HG03354 (cell line): Measurements from ENCODE around the gene NAP1L4.

Experiments used
- ATAC-seq: cut with Tn5 transposase; IDR thresholded peaks from one replicate; pipeline ENCODE4 v1.9.1; 2021; ENCODE audit warnings: mild to moderate bottlenecking; ENCODE audit not compliant: unreplicated experiment, poor library complexity, severe bottlenecking

NAP1L4 gene

DNA sequence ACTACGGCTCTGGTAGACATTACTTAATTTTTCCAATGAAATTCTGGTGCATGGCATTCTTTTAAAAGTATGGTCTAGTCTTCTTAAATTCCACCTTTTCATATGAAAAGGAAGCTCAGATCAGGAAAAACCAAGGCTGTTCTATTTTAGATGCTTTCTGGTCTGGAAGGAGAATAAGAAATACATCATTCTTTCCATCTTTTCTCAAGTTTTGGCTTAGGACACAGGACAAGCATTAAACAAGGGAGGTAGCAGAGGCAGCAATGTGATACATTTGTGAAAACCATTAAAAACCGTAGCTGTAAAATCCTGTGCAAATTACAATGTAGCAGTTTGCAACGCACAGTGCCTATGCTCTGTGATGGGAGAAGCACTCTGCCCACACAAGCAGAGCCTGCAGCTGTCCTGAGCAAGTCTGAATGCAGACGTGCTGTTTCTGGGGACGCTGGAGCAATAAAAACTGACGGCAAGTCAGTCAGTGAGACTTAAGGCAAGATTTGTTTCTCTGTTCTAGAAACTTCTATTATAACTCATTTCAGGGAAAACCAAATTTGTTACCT is 23.7 kb downstream of the NAP1L4 start:
- no peak for ATAC-seq

DNA sequence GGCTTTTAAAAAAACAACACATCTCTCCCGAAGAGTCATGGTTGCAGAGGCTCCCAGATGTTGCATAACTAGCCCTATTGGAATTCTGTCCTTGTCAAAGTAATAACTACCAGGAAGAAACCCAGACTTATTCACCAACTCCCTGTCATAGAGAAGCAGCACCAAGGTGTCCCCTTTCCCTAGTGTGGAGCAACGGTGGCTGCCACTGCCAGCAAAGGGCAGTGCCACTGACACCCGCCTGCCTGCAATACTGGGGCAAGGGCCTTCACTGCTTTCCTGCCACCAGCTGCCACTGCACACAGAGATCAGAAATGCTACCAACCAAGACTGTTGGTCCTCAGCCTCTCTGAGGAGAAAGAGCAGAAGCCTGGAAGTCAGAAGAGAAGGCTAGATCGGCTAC is 27.3 kb downstream of the NAP1L4 start:
- ATAC-seq, result no peak

DNA sequence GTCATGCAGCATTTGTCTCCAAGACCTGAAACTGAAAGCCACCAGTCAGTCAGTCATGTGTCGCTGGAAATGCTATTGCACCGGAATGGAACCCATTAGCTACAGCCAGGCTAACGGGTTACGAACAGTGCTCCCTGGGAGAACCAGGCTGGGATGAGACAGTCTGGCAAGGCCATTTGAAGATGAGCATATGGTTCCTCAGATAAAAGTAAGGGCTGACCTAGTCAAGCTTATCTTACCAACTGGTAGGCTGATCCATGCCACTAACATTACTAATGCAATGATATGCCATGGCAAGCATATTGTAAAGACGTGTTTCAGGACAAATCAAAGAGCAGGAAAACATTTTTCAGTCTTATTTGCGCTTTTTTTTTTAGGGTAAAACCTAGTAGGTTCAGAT is 28.4 kb downstream of the NAP1L4 start:
- ATAC-seq, result no peak

DNA sequence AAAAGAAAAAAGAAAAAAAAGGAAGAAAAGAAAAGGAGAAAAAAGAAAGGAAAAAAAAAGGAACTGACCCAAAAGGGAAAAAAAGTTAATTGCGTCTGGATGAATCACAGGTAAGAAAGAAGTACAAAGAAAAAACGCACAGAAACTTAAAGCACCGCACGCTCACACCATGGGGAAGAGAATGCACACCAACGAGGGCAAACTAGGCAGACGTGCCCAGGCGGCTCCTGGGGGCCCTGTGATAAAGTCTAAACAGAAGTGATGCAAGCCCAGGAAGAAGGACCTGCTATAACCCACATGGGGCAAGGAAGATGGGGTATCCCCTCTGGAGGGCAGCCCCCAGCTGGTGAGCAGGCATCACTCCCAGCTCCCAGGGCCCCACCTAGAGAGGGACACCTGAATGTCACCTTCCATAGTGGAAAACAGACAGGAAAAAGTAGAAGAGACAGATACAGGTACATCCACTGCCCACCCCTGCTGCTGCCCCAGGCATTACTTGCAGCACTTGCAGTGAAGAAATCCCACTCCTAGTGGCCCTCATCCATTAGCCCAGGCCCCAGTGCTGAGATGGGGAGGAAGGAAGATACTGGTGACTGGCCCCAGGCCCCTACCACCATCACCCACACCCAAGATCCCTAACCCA is 28.9 kb downstream of the NAP1L4 start:
- no peak for ATAC-seq

DNA sequence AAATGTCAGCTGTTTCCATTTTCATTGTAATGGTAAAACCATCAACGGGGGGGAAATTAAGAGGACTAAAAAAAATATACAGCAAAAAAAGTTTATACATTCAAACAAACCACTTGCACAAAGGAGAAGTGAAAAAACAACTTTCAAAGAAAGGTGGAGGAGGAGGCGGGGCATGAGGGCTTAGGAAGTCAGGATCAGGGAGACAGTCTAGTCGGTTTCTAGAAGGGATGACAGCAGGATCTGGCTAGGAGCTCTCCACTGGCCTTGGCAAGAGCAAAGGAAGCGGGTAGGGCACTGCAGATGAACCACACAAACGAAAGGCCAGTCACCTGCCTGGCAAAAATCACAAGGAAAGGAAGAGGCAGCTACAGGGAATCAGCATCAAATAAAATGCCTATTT is 31.0 kb downstream of the NAP1L4 start:
- no peak for ATAC-seq

DNA sequence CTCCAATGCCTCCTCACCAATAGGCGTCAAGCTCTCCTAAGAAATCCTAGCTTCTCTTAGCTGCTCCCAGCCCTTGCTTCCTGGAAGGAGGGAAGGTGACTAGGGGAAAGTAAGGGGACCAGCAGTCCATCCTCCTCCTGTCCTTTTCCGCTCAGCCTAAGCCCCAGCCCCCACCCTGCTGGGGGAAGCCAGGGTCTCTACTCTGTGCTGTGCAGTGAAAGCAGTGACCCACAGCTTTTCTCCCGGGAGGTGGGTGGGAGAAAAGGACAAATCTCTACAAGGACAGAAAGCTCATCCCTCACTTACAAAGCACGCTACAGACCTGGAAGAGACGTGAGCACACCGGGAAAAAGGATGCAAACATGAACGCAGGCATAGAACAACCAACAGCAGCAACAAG is 32.0 kb downstream of the NAP1L4 start:
- no peak for ATAC-seq

DNA sequence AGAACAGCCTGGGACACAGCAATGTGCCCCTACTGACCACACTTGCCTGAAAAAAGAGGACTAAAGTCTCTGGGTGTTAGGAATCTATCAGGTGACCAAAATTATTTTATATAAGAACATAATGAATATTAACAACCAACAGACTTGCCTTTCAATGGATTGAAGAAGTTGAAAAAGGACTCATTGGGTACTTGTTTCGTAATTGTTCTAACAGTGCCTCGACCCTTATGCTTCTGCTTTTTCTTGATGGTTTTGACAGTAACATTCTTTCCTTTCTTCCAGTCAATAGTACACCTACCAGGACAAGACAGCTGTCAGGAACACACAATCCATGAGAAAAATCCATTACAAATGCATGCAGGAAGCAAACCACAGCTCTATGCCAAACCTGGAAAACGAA is 33.9 kb downstream of the NAP1L4 start:
- no peak for ATAC-seq

DNA sequence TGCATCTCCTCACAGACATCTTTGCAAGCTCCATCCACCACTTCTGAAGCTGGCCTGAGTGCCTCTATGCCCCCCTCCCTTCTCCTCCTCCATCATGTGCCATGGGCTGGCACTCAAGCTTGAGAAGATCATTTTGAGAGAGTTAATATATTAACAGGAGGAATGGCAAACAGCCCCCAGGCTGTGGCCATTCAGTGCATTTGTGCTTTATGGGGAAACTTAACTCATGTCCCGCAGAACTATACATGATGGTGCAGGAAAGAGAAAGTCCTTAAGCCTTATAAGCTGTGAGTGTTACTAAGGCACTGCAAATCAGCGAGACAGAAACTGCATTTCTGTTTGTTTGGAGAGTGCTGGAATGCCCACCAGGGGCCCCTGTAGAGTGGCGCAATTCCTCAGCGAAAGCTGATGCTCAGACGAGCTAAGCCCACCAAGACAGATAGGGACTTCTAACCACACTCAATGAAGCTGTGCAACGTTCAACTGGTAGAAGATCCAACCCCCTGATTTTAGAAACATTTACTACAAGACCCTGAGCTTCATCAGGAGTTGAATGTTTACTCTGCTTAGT is 36.1 kb downstream of the NAP1L4 start:
- no peak for ATAC-seq

DNA sequence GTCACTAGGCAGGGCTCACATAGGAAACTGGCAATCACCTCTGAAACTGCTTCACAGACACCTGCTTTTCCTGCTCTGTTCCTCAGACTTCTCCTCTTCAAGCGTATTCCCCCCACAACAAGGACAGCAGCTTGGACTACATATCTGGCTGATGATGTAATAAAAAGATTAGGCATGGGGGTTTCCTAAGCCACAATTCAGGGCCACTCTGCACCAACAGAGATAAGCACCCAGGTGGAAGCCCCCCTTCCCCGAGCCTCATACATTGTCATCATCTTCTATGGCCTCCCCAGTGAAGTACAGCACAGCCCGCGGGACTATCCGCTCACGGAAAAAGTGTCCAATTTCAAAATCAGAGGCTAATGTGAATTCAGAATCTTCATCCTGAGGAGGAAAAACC is 37.9 kb downstream of the NAP1L4 start:
- ATAC-seq, result no peak

DNA sequence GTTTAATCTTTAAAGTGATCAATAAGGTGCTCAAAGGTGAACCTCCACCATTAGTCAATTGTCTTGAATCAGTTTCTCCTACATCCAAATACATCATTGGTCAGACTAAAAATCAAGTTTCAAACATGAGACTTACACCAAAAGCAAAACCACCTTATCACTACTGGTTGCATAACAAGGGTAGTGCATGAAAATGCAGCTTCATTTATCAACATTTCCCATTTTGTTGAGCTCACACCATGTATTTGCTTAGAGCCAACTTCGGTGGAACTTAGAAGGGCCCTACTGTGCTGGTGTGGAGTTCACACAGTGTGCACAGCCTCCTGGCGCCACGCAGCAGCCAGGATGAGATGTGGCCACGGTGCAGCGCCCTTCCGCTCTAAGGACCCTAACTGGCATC is 39.8 kb downstream of the NAP1L4 start:
- ATAC-seq, result no peak

DNA sequence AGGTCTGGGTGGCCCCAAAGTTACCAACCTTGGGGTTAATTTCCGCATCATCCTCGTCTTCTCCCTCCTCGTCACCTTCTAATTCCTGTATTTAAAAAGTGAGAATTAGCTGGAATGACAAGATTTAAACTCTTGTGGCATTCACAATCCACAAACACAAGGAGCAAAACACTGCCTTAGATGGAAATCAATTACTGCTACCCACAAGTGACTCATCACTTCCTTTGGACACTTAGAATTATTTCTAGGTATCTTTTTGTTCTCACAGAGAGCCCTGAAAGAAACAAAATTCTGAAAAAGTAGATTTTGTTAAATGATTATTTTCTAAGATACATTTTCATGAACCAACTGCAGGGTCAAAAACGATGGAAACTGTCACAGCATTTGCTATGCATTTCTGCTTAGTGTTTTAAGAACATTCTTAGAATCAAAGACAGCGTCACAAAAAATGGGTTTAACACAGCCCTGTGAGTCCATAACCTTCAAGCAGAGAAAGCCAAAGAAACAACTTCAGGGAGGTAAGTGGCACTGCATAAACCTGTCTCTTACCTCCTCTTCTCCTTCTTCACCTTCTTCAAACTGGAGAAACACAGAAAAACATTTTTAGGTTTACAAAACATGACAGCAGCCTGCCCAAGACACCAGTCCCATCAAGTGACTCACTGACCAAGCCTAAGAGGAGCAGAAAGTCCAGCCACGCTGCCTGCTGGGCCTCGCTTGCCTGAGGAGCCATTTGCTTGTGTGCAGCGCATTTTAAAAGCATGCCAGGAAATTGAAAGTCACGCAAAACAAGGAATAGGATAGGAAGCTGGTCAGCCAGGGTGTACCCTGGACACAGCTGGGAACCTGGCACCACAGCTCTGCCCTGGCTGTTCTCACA is 40.7 kb downstream of the NAP1L4 start:
- ATAC-seq, result no peak

DNA sequence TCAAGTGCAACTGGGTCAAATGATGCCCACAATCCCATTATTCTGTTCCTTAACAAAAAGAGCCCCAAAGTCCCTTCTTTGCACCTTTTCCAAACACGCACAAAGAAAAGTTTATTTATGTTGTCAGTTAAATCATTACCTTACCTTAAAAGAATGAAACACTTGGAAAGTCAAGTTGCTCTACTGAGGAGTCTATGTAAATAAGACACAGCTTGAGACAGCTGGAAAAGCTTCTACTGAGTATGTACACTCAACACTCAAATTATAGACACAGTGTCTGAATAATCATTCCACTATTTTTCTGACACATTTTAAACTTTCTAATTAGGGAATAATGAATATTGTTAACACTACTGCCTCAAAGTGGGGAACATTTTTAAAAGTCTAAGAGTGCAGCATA is 41.3 kb downstream of the NAP1L4 start:
- ATAC-seq, result no peak

DNA sequence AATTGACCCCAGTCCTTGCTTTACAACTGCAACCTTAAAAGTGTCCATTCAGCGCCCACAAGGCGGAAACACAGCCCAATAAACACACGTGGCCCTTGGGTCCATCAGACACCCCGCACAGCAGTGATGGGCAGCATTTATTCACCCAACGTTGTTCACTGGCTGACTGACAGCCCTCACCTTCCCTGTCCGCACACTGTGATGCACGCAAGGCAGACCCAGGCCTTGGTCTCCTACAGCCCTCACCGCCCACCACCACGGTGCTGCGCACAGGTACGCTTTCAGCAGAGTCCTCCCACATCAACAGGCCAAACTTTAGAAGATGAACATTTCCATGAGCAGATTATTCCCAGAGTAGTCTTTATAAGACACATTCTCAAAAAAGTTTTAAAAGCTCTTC is 42.2 kb downstream of the NAP1L4 start:
- ATAC-seq, result no peak

DNA sequence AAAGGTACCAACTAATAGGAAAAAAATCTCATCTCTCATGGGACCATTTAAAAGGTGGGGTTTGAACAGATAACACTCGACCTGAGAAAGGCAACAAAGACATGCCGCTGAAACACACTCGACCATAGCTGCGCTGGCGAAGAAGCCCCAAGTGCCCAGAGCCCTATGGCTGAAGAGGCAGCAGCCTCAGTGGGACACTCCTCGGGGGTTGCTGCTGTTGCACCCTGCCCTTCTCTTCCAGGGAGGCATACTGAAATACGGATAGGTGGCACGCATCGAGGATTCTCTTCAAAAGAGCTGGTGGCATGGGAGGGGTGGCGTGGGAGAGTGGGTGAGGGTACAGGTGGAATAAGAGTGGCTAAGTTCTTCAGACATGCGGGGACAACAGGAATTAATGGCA is 44.4 kb downstream of the NAP1L4 start:
- ATAC-seq, result no peak

DNA sequence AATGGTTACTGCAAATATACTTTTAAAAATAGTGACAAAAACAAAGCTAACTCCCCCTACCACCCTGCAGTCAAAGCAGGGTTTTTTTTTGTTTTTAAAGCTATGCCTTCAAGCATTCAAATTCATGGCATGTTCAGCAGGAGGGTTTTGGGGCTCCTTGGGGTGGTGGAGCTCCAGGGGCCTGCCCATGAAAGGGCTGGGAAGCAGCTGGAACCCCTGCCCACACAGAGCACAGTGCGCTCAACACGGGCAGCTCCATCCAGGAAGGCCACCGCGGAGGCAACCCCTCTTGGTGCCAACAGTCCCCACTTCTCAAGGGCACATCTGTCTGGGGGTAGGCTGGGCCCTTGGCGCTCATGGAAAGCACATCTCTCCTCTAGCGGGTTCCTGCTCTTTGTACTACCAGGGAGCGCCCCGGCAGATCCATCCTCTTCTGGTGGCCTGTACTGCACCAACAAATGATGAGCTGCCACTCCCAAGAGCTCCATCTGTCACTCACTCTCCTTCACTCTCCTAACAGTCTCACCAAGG is 46.3 kb downstream of the NAP1L4 start:
- ATAC-seq, result no peak

DNA sequence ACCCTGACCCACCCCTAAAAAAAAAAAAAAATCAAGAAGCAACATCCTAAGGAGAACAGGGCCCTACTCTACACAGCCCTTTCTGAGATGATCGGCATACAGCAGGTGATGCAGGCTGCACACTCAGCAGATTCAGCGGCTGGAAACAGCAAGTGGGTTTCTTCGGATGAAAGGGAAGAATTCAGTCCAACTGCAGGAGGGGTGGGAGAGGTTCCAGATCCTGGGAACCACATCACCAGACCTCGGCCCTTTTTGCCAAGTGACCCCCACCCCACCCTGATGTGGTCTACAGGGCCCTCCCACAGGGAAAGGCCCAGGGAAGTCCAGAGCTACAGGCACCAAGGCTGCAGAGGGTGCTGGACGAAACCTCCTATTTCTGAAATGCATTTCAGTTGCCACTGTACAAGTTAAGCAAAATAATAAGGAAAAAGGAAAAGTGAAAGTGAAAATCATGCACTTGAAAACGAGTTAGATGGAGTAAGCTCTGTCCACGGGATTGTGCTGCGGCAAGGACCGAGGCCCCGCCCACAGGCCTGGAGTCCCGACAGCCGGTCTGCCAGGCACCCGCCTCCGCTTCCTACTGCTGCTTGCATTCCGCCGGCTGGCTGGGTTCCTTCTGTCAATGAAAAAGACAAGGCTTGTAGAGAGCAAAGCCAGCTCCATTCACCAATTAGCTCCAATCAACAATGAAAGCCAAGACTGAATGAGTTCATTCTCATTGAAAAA is 46.9 kb downstream of the NAP1L4 start:
- ATAC-seq, result no peak

DNA sequence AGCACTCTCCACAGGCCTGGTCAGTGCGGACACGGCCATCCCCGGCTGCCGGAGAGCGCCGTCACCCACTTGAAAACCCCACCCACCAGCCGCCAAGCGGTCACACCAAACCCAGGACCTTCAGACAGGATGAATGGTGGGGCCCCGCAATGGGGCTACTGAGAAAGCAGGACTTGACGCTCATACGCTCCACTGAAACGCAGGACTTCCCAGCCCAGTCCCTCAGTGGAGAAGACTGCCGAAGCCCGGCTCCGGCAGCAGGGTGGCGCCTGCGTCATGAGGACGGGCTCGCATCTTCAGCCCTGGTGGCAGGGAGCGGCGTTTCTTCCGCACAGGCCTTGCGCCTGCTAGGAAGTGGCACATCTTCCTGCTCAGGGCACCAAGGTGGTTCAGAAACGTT is 47.6 kb downstream of the NAP1L4 start:
- ATAC-seq, result no peak

DNA sequence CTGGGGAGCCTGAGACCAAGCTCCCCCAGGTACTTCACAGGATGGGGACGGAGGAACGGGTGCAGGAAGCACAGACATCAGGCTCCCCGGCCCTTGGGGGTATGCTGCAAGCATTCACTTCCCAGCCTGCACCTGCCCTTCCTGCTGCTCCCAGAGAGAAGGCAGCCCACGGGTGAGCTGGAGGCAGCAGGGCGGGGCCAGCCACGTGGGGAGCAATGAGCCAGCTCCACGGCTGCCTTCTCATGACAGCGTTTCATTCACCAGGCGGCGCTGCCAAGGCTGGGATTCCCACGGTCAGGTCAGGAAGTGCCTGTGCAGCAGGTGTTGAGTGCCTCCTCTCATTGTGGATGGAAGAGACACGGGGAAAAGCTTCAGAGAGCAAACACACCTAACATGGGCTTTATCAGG is 48.4 kb downstream of the NAP1L4 start:
- no peak for ATAC-seq

DNA sequence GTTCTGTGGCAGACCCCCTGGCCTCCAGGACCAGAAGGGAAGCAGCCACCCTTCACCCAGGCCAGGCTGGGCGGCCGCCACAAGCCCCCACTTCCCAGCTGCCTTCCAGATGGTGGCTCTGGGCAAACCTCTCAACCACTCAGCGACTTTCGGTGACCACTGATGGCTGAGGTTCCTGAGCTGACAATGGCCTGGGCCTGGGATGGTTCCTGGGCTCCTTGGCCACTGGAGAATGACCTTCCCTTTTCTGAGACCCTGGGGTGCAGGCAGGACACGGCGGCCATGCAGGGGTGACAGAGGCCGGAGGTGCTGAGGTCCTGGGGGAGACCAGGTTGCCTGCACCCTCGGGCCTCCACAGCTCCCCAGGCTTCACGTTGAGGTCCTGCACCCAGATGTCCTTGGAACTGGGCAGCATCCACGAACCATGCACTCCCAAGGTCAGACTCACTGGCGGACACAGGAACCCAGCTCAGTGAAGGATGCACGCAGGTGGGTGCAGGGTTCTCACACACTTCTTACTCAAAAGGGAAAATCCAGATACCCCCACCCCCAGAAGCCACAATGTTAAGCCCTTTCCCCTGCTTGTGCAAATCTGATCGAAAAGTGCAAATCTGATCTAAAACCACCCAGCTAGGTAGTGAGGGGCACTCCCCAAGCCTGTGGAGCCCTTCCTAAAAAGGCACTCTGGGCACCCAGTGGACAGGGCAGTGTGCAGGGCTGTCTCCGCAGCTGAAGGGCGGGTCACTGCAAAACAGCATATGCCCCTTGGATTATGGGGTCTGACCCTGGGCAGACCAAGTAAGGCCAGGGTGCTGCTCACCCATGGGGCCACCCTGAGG is 49.0 kb downstream of the NAP1L4 start:
- ATAC-seq, result no peak
